NCI-H1417 treated with DMSO at 0.1 percent for 48 hours (cell line): ENCODE results near the gene PCGF3.
"Not testable (repeated sequence)": the region's sequence is repeated elsewhere in the genome, so short reads cannot be mapped to it uniquely, and the experiment has no call there.

Experiments
- DNase-seq: peaks from one replicate; lab custom pipeline; 2025; lab: John Stamatoyannopoulos, UW

The PCGF3 gene

DNA sequence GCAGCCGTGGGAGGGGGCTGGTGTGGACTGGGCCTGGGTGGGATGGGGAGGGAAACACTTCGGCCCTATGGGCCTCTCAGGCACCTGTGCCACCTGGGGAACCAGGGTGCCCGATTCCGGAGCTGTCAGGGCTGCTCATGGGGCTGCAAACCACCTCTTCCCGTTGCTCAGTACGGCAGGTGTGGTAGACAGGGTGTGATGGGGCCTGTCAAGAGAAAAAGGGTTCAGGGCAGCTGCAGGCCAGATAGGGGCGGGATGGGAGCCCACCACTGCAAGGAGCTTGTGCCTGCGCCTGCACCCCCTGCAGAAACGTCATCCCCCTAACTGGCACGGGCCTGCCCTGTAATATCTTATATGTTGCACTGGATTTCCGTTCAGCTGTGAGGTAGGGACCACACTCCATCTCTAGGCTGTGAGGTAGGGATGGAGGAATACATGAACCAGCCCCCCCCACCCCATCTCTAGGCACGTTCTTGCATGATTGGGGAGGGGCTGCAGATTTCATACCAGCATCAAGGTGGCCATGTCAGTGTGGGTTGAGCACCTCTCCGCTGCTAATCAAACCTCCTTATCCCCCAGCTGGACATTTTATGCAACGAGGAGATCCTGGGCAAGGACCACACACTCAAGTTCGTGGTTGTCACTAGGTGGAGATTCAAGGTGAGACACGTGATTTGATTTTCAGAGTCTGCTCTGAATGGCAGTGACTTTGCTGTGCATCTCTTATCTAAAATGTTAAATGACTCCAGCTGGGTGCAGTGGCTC lies 59.0 kb downstream of the PCGF3 start:
- DNase-seq, result no peak

DNA sequence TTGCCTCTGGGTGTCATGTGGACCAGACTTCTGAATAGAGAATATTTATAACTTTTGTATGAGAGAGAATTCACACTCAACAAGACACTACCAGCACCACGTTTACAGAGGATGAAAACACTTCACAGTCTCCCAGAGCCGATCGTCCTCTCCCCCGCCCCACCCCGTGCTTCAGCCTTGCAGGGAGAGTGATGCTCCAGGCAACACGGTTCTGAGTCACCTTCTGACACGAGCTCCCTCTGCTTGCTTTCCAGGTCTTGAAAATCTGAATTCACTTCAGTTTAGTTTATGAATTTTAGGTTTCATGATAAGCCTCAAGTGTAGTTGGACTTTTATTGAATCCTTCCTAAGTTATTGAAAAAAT lies 60.5 kb downstream of the PCGF3 start:
- DNase-seq, result no peak

DNA sequence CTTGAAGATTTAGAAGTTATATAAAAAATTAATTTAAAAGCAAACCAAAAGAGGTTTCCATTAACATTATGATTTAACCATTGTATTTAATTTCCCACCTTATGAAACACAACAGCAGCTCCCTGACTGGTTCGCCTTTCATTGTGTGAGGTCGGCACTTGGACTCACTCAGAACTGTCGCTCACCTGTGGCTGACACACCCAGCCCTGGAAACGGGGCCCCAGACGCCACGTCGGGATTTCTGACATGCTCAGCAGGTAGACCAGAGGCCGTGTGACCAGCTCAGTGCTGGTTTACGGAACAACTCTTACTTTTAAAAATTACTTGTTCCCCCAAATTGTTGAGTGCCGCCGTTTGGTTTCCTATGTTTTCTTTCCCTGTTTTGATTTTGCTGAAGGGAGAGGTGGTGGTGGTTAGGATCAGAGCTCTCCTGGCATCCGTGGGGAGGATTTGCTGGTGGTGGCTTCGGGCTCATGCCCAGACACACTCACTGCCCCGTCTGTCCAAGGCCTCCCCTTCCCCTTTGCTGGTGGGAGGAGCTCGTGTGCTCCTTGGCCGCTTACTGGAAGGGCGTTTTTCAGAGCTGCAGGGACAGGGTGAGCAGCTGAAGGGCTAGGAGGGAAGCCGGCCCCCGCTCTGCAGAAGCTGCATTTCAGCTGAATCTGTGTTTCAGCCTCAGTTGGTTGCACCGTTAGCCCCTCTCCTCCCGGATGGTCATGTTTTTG lies 61.1 kb downstream of the PCGF3 start:
- no peak for DNase-seq

DNA sequence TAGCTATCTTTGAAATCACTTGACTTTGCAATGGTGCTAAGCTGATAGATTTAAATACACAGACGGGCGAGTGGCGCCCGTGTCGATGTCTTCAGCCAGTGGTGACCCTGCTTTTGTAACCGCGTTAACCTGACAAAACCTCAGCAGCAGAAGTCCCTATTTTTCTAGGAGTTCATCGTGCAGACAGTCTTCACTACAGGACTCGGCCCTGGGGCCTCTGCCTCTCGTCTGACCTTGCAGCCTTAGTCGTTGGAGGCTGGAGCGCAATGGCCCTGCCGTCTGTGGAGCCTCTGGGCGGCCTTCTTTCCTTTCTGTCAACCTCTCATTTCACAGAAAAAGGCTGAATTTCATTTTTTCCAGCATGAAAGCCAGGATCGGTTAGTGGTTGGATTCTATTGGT lies 62.4 kb downstream of the PCGF3 start:
- no peak for DNase-seq

DNA sequence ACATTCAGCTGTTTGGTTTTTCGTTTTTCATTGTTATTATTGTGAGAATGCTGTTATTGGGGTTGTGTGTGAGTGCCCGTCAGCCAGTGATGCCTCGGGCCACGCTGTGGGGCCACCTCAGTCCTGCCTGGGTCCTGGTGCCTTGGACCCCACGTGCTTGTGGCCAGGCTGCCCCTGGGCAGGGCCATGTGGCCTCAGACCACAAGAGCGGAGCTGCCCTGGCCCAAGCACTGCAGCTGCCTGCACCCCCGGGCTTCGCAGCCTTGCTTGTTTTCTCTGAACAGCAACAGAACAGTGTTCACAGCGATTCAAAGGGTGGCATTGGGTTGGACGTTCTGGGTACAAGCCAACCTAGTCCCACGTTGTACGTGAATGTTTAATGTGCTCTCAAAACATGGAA lies 63.4 kb downstream of the PCGF3 start:
- DNase-seq, result no peak

DNA sequence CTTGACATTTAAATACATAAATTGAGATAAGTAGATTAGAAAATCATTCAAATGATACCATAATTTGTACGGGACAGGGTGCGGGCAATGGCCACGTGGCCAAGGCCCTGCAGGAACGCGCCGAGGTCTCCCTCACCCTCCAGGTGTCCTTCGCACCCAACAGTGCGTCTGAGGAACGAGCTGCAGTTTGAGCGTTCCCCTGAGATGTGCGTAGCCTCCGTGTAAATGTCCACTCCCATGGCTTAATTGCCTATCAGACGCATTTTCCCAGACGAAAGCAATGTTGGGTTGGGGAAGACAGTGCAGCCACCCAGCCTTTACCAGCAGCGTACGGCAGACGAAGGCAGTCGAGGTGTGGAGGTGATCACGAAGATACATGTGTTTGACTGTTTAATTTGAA lies 63.9 kb downstream of the PCGF3 start:
- no peak for DNase-seq

DNA sequence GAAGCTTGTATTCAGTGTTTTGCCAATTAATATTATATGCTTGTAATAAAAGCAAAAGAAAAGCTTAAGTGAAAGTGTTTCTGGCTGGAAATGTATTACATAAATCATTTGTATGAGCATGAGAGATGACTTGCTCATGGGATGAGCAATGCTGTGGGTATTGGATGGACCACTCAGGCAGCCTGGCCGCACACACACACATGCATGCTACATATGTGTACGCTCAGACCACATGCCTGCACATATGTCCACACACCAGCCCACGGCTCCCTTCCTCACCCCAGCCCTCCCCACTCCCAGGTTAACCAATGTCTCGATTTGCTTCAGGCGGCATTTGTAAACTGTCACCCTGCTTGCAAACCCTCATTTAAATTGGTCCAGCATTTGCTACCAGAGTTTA lies 64.4 kb downstream of the PCGF3 start:
- DNase-seq, result no peak

DNA sequence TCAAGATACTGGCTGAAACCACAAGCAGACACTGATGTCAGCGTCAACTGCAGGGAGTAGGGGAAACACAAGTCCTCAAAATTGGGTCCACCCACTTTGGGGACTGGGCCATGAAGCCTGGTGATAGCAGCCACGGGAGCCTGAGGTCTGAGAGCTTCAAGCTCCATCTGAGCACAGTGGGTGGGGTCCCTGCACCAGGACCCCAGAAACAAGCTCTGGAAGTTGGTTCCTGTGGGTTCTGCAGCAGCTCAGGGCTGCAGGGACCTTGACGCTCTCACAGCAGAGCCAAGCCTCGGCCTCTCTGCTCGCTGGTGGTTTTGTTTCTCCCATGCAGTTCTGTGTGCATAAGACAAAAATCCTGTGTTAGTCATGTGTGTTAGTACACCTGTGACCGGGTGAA lies 65.8 kb downstream of the PCGF3 start:
- DNase-seq, result no peak

DNA sequence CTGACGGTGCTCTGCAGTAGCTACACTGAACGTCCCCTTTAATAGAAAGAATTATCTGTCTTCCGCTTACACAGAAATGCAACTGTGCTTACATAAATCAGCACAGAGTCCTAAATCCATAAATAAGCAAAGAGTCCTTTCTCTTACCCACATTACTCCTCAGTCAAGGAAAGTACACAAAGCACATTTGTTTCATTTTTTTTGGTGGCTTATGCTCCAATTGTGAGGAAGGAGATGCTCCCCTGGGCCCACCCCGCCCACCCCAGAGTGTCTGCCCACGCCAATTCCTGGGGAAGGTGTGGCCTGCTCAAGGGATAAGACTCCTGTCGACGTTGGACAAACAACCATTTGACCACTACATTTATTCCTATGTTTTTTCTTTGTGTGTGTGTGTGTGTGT lies 66.5 kb downstream of the PCGF3 start:
- no peak for DNase-seq

DNA sequence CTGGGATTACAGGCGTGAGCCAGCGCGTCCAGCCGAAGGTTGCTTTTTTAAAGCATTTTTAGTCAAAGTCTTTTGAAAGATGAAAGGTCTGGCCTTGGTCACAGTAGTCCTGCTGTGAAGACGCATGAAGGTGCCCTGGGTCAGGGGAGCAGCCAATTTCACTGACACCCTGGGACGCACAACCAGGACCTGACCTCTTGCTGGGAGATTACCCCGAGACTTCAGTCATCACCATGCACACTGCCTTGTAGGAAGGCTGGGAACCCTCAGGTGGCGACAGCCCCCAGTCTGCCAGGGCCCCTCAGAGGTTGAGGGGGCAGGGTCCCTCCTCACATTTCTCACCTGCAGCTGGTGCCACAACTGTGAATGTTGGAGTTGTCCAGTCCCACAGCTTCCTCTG lies 67.1 kb downstream of the PCGF3 start:
- DNase-seq, result no peak

DNA sequence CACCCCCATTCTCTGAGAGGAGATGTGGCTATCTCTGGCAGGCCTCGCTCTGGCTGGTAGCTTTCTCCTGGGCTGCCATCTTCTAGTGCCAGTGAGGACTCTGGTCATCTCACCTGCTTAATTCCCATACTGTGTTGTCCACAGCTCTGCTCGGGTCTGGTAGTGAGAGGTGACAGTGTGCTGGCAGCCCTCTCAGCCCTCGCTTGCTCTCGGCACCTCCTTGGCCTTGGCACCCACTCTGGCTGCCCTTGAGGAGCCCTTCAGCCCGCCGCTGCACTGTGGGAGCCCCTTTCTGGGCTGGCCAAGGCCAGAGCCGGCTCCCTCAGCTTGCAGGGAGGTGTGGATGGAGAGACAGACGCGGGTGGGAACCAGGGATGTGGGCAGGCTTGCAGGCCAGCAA lies 67.6 kb downstream of the PCGF3 start:
- DNase-seq, result no peak

DNA sequence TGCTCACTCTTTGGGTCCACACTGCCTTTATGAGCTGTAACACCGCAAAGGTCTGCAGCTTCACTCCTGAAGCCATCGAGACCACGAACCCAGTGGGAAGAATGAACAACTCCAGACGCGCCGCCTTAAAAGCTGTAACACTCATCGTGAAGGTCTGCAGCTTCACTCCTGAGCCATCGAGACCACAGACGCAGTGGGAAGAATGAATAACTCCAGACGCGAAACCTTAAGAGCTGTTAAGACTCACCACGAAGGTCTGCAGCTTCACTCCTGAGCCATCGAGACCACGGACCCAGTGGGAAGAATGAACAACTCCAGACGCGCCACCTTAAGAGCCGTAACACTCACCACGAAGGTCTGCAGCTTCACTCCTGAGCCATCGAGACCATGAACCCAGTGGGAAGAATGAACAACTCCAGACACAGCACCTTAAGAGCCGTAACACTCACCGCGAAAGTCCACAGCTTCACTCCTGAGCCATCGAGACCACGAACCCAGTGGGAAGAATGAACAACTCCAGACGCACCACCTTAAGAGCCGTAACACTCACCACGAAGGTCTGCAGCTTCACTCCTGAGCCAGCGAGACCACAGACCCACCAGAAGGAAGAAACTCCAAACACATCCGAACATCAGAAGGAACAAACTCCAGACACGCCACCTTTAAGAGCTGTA lies 68.9 kb downstream of the PCGF3 start:
- not testable (repeated sequence) for DNase-seq

DNA sequence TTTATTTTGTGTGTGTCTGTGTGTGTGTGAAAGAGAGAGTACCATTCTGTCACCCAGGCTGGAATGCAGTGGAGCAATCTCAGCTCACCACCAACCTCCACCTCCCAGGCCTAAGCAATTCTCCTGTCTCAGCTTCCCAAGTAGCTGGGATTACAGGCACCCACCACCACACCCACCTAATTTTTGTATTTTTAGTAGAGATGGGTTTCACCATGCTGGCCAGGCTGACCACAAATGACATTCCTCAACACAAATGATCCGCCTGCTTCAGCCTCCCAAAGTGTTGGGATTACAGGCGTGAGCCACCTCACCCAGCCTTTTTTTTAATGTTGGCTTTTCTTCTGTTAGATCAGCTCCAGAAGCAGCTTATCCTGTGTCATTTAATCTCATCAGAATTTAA lies 69.9 kb downstream of the PCGF3 start:
- not testable (repeated sequence) for DNase-seq

DNA sequence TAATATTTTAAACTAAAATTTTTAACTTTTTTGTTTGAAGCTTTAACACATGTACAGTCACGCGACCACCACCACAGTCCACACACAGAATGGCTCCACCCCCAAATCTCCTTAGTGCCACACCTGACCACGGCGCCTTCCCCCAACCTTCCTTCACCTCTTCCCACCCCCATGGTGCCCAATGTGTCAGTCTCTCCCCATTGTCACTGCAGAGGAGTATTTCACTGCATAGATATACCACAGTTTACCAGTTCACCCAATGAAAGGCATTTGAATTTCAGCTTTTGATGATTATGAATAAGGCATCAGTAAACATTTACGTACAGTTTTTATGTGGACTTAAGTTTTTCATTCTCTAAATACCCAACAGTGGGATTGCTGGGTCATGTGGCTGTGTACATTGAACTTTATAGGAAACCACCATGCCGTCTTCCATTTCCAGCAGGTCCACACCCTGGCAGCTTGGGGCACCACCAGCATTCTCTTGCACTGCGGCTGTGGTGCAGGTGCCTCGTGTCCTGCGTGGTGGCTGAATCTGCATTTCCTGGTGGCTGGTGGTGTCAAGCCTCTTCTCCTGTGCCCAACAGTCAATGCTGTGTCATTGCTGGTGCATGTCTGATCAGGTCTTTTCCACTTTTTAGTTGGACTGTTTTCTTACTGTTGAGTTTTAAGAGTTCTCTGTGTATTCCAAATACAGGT lies 71.3 kb downstream of the PCGF3 start:
- DNase-seq, result no peak

DNA sequence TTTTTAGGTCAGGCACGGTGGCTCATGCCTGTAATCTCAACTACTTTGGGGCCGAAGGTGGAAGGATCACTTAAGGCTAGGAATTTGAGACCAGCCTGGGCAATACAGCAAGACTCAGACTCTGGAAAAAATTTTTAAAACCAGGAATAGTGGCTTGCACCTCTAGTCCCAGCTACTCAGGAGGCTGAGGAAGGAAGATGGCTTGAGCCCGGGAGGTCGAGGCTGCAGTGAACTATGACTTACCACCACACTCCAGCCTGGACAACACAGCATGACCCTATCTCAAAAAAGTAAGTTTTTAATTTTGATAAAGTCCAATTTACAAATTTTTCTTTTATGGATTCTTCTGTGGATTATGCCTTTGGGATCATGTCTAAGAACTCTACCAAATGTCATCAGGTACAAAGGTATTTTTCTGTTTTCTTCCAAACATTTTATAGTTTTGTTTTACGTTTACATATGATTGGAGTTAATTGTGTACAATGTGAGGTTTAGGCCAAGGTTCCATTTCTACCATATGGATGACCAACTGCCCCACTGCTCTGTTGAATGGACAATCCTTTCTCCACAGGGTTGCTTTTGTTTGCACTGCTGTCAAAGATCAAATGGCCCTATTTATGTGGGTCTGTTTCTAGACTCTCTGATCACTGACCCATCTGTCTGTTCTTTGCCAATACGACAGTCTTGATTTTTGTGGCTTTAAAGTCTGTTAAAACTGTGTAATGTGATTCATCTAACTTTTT lies 72.1 kb downstream of the PCGF3 start:
- no peak for DNase-seq

DNA sequence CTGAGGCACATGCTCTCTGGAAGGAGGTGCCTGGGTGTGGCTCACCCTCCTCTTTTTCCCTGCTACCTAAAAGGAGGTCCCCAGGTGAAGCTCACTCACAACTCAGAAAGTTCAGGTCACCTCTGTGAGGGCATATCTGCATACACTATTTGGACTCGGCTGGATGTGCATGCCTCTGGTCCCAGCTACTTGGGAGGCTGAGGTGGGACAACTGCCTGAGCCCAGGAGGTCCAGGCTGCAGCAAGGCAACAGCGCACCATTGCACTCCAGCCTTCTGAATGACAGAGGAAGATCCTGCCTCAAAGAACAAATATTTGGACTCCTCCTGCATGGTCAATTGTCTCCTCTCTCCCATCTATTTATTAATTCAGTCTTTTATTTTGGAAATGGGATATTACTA lies 73.9 kb downstream of the PCGF3 start:
- DNase-seq, result no peak

DNA sequence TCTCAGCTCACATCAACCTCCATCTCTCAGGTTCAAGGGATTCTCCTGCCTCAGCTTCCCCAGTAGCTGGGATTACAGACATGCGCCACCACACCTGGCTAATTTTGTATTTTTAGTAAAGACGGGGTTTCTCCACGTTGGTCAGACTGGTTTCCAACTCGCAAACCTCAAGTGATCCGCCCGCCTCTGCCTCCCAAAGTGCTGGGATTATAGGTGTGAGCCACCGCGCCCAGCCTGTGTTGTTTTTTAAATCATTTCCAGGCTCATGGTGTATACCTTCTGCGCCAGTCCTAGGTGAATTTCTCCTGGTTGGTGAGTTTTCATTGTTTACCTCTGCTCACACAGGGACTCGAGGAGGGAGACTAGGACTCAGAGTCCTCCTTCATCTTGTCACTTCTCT lies 74.6 kb downstream of the PCGF3 start:
- not testable (repeated sequence) for DNase-seq

DNA sequence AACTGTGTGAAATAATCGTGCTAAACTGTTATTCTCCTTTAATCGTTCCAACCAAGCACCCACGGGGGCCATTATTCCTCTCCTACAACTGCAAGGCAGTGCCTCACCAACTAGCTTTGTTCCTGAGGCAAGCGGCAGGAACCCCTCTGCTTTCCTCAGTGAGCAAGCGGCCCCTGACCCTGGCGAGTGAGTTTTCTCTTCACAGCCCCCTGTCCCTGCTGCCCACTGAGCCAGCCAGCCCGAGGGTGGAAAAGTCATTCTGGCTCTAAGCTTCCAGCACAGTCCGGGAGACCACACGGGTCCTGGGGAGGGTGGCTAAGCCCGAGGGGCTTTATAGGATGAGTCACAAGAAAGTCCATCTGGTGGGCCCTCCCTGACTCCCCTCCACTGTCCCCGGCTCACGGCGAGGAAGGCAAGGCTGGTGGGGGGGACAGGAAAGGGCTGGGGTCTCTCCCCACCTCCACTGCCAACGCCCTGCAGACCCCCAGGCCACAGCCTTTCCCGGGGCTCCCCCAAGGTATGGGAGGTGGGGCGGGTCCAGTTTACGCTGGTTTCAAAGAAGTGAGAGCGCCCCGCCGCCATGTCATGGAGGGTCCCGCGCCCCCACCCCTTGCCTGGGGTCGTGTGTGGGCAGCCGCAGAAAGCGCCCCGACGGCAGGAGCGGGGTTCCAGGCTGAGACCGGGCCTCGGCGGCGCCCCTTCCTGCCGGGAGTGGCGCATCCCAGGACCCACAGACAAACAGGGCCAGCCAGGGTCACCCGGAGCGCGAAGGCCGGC lies 75.3 kb downstream of the PCGF3 start:
- no peak for DNase-seq

DNA sequence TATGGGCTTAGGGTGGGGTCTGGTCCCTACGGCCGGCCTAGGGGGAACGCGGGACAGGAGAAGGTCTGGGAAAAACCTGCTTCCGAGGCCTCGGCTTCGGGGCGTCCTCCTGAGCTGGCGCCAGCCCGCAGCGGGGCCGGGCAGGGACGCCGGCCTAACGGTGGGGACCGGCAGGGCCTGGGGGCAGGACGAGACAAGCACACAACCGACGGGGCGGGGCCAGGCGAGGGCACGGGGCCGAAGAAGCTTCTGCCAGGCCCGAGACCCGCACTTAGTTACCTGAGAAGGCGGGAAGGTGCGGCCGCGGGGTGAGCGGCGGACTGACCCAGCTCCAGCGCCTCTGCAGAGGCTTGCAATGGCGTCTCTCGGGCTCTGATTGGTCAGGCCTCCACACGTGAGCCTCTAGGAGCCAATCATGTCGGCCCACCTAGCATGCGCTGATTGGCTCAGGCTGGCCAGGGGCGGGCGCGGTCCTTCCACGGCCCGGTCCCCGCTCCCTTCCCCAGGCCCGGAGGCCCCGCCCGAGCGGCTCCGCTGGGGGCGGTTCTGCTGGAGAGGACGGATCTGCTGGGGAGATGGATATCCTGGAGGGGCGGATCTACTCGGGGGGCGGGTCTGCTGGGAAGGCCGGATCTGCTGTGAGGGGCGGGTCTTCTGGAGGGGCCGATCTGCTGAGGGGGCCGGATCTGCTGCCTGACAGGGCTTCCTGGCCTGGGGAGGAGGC lies 76.0 kb downstream of the PCGF3 start:
- DNase-seq, result peak; percentile 93
